ENCODE data around the gene TFB1M.

The TFB1M gene

GRCh38 chr6:155212616-155213380 lies 101.5 kb downstream of the TFB1M start:
- DNase-seq (ENCODE audit: low read depth in 2 of 3, low spot score in 1 of 3), result no peak

- DNase-seq (ENCODE audit: low read depth in 2 of 3, low spot score in 1 of 3), result no peak
Measured at GRCh38 chr6:155212106-155212505, 102.2 kb downstream of the TFB1M start.

GRCh38 chr6:155207223-155207622 lies 107.1 kb downstream of the TFB1M start:
- no peak for DNase-seq (ENCODE audit: low read depth in 2 of 3, low spot score in 1 of 3)
